Fibroblast of lung (primary cell): ENCODE data around the gene NME7. TPM values are rescaled to one million over a fixed set of nuclear protein-coding genes. Genes with fewer than 3 reads are reported as not detected.

ENCODE experiments used
- DNase-seq, 2 donors: peaks; one replicate each; pipeline versions ENCODE4 v3.0.0 to v3.0.0-alpha.2; 2010; ENCODE audit warnings: low read depth in 2 of 2
- H2AFZ ChIP-seq: 2 replicates; pipeline ENCODE4 v1.5.1; 2012; ENCODE audit warnings: low read length, control low read depth, inconsistent platforms
- H3K27ac ChIP-seq: 2 replicates; pipeline ENCODE4 v1.5.1; 2011; ENCODE audit warnings: low read length, control low read depth; ENCODE audit not compliant: insufficient read depth
- H3K27me3 ChIP-seq: 2 replicates; pipeline ENCODE4 v1.5.1; 2011; ENCODE audit warnings: mild to moderate bottlenecking, low read length; ENCODE audit not compliant: control insufficient read depth, insufficient read depth
- H3K36me3 ChIP-seq: 2 replicates; pipeline ENCODE4 v1.5.1; 2011; ENCODE audit warnings: low read length; ENCODE audit not compliant: control insufficient read depth, insufficient read depth
- H3K4me1 ChIP-seq: 2 replicates; pipeline ENCODE4 v1.5.1; 2011; ENCODE audit warnings: low read length; ENCODE audit not compliant: control insufficient read depth, insufficient read depth; ENCODE audit errors: extremely low read depth
- H3K4me2 ChIP-seq: 2 replicates; pipeline ENCODE4 v1.5.1; 2011; ENCODE audit warnings: low read length, control low read depth; ENCODE audit not compliant: insufficient read depth; ENCODE audit errors: extremely low read depth
- H3K4me3 ChIP-seq, 4 experiments: fragments of 200-600 bp in 1 of 4; sonication (generic) in 1 of 4; replicated peaks in 1 of 4; 2 replicates each; pipeline ENCODE4 v1.5.1; 2011 to 2016; ENCODE audit warnings: low read length in 4 of 4, low read depth in 3 of 4, mild to moderate bottlenecking in 3 of 4, control low read depth in 2 of 4, inconsistent platforms in 1 of 4, mixed read lengths in 1 of 4; ENCODE audit not compliant: insufficient read depth in 1 of 4; ENCODE audit errors: control extremely low read depth in 1 of 4
- H3K79me2 ChIP-seq: 2 replicates; pipeline ENCODE4 v1.5.1; 2012; ENCODE audit warnings: mild to moderate bottlenecking, low read length, inconsistent platforms; ENCODE audit not compliant: control insufficient read depth, insufficient read depth
- H3K9ac ChIP-seq: 2 replicates; pipeline ENCODE4 v1.5.1; 2011; ENCODE audit warnings: mild to moderate bottlenecking, low read length, control low read depth; ENCODE audit not compliant: insufficient read depth
- H3K9me3 ChIP-seq: 2 replicates; pipeline ENCODE4 v1.5.1; 2012; ENCODE audit warnings: low read depth, low read length; ENCODE audit not compliant: control insufficient read depth, insufficient read depth
- H4K20me1 ChIP-seq: 2 replicates; pipeline ENCODE4 v1.5.1; 2011; ENCODE audit warnings: low read length; ENCODE audit not compliant: control insufficient read depth, insufficient read depth; ENCODE audit errors: extremely low read depth
- EZH2 ChIP-seq: IDR thresholded peaks from 2 replicates; pipeline ENCODE4 v1.5.1; 2012; ENCODE audit warnings: low read length, control low read depth, mild to moderate bottlenecking; ENCODE audit errors: missing control alignments
- polyA plus RNA-seq, 2 donors: library from polyadenylated mRNA; depleted of rRNA in 1 of 2; stranded (reverse) in 1 of 2; unstranded in 1 of 2; fragments of >200 nt; gene quantifications; 2 replicates each; pipeline ENCODE4 v1.2.1, GENCODE V29; 2011 to 2012; ENCODE audit warnings: missing spikeins in 1 of 2
- total RNA-seq: library from RNA; depleted of rRNA; stranded (reverse); fragments of >200 nt; gene quantifications from 2 replicates; pipeline ENCODE4 v1.2.1, GENCODE V29; 2014
- TF ChIP-seq, protein P1 (sequence below), 2 donors: IDR thresholded peaks in 1 of 2; conservative IDR thresholded peaks in 1 of 2; 1 replicate in 1 of 2; 2 replicates in 1 of 2; pipeline ENCODE4 v1.5.1; 2011 to 2012; ENCODE audit warnings: low read length in 2 of 2, control low read depth in 1 of 2, inconsistent platforms in 1 of 2, low read depth in 1 of 2, mild to moderate bottlenecking in 1 of 2

The NME7 gene
- total and polyA plus RNA-seq, 2 donors (not counting 1 experiment from before 2014, with no cell fraction given) = 21.0 to 30.8 TPM

DNA sequence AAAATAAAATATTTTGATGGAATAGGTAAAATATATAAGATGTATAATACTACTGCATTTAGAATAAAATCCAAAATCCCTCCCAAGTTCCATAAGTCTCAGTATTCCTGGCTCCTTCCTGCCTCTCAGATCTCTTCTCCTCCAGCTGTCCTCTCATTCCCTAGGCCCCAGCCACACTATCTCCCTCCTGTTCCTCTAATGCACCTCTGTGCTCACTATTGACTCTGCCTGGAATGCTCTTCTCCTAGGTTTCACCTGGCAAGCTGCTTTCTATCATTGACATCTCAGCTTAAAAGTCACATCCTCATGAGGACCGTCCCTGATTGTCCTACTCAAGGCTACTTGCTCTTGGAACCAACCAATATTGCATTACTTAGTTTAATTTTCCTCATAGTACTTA is 7.2 kb downstream of the NME7 start:
- no peak overlapping the region for H3K4me2 ChIP-seq
- H3K79me2 ChIP-seq = peaks cover 2% of the 10 kb centered on the region
- no peak for DNase-seq
- peaks cover 4% of the 10 kb centered on the region for H3K4me1 ChIP-seq
- TF ChIP-seq, protein P1, sequence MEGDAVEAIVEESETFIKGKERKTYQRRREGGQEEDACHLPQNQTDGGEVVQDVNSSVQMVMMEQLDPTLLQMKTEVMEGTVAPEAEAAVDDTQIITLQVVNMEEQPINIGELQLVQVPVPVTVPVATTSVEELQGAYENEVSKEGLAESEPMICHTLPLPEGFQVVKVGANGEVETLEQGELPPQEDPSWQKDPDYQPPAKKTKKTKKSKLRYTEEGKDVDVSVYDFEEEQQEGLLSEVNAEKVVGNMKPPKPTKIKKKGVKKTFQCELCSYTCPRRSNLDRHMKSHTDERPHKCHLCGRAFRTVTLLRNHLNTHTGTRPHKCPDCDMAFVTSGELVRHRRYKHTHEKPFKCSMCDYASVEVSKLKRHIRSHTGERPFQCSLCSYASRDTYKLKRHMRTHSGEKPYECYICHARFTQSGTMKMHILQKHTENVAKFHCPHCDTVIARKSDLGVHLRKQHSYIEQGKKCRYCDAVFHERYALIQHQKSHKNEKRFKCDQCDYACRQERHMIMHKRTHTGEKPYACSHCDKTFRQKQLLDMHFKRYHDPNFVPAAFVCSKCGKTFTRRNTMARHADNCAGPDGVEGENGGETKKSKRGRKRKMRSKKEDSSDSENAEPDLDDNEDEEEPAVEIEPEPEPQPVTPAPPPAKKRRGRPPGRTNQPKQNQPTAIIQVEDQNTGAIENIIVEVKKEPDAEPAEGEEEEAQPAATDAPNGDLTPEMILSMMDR (conservative IDR thresholded peaks at IDR 0.05 in 1 of 2, IDR thresholded peaks at IDR 0.05 in 1 of 2; ENCODE audit: low read depth in 1 of 2, low read length in 2 of 2) = no peak
- TF ChIP-seq EZH2 = no peak
- no peaks in the 10 kb centered on the region for H4K20me1 ChIP-seq
- H3K9ac ChIP-seq = no peak overlapping the region
- H3K27me3 ChIP-seq = no peaks in the 10 kb centered on the region
- no peaks in the 10 kb centered on the region for H3K9me3 ChIP-seq
- H3K4me3 ChIP-seq = no peak overlapping the region
- H2AFZ ChIP-seq = no peak overlapping the region
- no peak overlapping the region for H3K27ac ChIP-seq
- no peaks in the 10 kb centered on the region for H3K36me3 ChIP-seq

DNA sequence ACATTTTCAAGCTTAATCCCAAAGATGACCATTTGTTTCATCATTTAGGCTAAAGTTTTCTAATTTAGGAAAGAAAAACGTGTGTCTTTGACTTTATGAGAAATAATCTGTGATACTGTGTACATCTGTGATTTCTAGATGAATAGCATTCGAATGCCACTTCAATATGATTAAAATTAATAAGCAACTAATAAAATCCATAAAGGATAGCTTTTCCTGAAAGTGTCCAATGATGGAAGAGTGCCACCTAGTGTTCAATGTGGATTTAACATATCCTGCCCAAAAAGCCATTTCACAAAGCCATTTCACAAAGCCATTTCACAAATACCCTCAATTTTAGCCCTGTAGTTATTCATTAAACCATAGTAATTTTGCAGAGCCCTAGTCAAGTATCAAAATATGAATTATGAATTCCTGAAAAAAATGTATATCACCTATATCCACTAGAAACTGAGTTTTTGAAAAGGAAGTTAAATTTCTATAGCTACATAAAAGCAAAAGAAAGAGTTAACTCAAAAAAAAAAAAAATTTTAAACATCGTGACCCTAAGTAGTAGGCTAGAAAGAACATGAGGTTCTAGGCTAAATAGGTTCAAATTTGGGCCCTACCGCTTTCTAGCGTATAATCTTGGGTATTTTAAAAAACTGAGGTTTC is 19.1 kb downstream of the NME7 start:
- peak; percentile 27 to 79 for DNase-seq
- Histone ChIP-seq H4K20me1 (no peaks in the 10 kb centered on the region), H3K9ac (no peak overlapping the region), H3K9me3 (no peaks in the 10 kb centered on the region), H2AFZ (no peak overlapping the region), H3K27me3 (no peaks in the 10 kb centered on the region), H3K36me3 (no peaks in the 10 kb centered on the region), H3K4me2 (no peak overlapping the region), H3K27ac (no peak overlapping the region), H3K79me2 (no peaks in the 10 kb centered on the region), H3K4me1 (no peaks in the 10 kb centered on the region), H3K4me3 (no peak overlapping the region)
- TF ChIP-seq EZH2 = no peak
- TF ChIP-seq, protein P1 (conservative IDR thresholded peaks at IDR 0.05 in 1 of 2, IDR thresholded peaks at IDR 0.05 in 1 of 2; ENCODE audit: low read depth in 1 of 2, low read length in 2 of 2) = peak; percentile 58 to 65

GRCh38 chr1:169347688-169348382 is 19.8 kb downstream of the NME7 start:
- H3K9me3 ChIP-seq = no peaks in the 10 kb centered on the region
- no peaks in the 10 kb centered on the region for H3K79me2 ChIP-seq
- H3K4me2 ChIP-seq = no peak overlapping the region
- H3K27me3 ChIP-seq = no peaks in the 10 kb centered on the region
- H4K20me1 ChIP-seq = no peaks in the 10 kb centered on the region
- no peak for TF ChIP-seq EZH2
- TF ChIP-seq, protein P1 (conservative IDR thresholded peaks at IDR 0.05 in 1 of 2, IDR thresholded peaks at IDR 0.05 in 1 of 2; ENCODE audit: low read depth in 1 of 2, low read length in 2 of 2) = no peak
- no peak overlapping the region for H3K9ac ChIP-seq
- H3K36me3 ChIP-seq = no peaks in the 10 kb centered on the region
- no peak for DNase-seq
- no peak overlapping the region for H3K27ac ChIP-seq
- H2AFZ ChIP-seq = no peak overlapping the region
- no peaks in the 10 kb centered on the region for H3K4me1 ChIP-seq
- H3K4me3 ChIP-seq = no peak overlapping the region
